Renal cortex interstitium (tissue), 11 donors: ENCODE data around the gene PIP5K1B. TPM values are rescaled to one million over a fixed set of nuclear protein-coding genes. Genes with fewer than 3 reads are reported as not detected.
"Not testable (repeated sequence)": the region's sequence is repeated elsewhere in the genome, so short reads cannot be mapped to it uniquely, and the experiment has no call there.

ENCODE experiments used
- DNase-seq, 11 donors: peaks; one replicate each; pipeline ENCODE4 v3.0.0-alpha.2; 2013; ENCODE audit warnings: low read depth in 9 of 11, low spot score in 4 of 11; ENCODE audit errors: extremely low read depth in 1 of 11
- polyA plus RNA-seq, 3 donors: library from polyadenylated mRNA; unstranded; fragments of 120-200 nt; gene quantifications; one replicate each; pipeline ENCODE4 v1.2.1, GENCODE V29; 2013; ENCODE audit not compliant: insufficient read length in 3 of 3

Gene PIP5K1B
- polyA plus RNA-seq, 3 donors = 6.3 to 8.4 (median 6.6) TPM

- DNase-seq = no peak
These were observed 278.7 kb downstream of the PIP5K1B start for GRCh38 chr9:68983522-68984424.

DNA sequence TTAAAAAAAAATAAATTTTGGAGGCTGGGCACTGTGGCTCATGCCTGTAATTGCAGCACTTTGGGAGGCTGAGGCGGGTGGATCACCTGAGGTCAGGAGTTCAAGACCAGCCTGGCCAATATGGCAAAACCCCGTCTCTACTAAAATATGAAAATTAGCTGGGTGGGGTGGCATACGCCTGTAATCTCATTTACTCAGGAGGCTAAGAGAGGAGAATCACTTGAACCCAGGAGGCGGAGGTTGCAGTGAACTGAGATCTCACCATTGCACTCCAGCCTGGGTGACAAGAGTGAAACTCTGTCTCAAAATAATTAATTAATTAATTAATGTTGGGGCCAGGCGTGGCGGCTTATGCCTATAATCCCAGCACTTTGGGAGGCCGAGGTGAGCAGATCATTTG is 281.9 kb downstream of the PIP5K1B start:
- not testable (repeated sequence) for DNase-seq

GRCh38 chr9:68991457-68991856 is 286.4 kb downstream of the PIP5K1B start:
- DNase-seq = no peak

DNA sequence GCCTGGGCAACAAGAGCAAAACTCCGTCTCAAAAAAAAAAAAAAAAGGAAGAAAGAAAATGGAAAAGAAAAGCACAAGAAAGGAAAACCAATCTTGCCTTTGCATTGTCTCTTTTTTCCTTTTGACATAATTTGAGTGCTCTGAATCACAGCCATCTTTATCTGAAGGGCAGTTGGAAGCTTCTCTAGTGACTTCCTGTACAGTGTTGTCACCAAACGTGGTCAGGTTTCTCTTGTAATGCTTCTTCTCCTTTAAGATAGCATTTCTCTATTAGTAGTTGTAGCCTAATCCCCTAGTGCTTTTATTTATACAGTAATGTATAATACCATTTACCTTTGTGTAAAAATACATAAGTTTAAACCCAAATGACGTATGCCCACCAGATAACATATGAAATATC is 290.7 kb downstream of the PIP5K1B start:
- DNase-seq = no peak

GRCh38 chr9:68996462-68996861 is 291.4 kb downstream of the PIP5K1B start:
- no peak for DNase-seq

- peak in 2 of 11 donors; percentile 34 to 37 for DNase-seq
These were observed 292.6 kb downstream of the PIP5K1B start for GRCh38 chr9:68997666-68998065.

- DNase-seq = no peak
These were observed 293.3 kb downstream of the PIP5K1B start for GRCh38 chr9:68998385-68998784.

DNA sequence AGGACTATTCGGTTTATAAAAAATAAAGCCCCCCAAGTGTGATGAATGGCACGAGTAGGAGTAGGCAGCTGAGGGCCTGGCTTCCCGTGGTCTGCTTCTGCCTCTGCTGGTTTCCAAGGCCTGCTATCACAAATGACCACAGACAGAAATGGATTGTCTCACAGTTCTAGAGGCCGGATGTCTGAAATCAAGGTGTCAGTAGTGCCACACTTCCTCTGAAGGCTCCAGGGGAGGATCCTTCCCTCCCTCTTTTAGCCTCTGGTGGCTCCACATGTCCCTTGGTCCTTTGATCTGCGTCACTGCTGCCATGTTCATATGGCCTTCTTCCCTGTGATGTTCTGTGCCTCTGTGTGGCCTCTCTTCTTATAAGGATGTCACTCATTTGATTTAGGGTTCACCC is 293.8 kb downstream of the PIP5K1B start:
- DNase-seq = no peak

GRCh38 chr9:68999393-69000105 is 294.5 kb downstream of the PIP5K1B start:
- DNase-seq = peak in 9 of 11 donors; percentile 38 to 75 (median 63)

- no peak for DNase-seq
These were observed 296.9 kb downstream of the PIP5K1B start for GRCh38 chr9:69001921-69002320.

GRCh38 chr9:69003051-69003450 is 298.0 kb downstream of the PIP5K1B start:
- no peak for DNase-seq

GRCh38 chr9:69004836-69005235 is 299.8 kb downstream of the PIP5K1B start:
- no peak for DNase-seq

DNA sequence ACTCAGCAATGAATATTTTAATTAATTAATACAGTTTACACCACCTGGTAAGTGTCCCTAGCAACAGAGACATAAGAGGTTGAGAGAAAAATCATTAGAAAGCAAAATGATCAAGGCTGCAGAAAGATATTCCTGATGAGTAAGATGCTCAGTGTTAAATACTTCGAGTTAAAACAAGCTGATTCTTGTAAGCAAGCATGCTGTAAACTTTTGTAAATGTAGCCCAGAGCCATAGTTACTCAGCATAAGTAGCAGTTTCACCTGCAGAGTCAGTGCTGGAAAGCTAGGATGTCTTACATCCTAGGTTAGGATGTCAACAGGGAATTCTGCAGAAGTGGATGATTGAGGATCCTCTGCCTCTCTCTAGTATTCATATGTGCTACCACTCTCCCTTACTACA is 304.7 kb downstream of the PIP5K1B start:
- no peak for DNase-seq

DNA sequence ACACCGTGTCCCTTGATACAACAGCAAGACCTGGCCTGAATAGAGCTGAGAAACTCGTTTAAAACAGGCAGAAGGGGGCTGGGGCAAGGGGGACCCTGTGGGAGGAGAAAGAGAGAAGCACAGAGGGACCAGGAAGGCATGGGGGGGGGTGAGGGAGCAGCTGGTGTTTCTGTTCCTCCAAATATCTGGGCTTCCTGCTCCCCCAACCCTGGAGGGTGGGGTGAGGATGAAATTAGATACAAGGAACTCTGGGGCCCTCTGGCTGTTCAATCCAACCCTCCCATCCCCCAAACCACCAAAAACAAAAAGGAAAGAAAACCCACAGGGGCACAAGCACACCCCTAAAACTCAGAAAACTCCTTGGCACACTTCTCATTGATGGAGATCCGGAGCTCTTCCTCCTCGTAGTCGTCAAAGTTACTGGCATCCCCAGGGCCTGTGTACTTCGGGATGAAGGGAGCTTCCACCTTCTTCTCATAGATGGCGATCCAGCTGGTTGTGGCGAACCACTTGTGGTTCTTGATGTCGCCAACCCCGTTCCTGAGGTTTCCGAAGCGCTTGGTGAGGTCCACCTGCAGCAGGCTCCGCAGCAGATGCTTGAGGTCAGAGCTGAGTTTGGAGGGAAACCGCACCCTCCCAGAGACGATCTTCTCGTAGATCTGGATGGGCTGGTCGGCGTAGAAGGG is 307.8 kb downstream of the PIP5K1B start:
- DNase-seq = no peak

DNA sequence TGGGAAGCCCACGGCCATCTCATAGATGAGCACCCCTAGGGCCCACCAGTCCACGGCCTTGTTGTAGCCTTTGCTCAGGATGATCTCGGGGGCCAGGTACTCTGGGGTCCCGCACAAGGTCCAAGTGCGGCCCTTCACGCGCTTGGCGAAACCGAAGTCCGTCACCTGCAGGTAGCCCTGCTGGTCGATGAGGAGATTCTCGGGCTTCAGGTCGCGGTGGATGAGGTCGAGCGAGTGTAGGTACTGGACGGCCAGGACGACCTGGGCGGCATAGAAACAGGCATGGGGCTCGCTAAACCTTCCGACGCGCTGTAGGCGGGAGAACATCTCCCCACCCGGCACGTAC is 308.3 kb downstream of the PIP5K1B start:
- no peak for DNase-seq

GRCh38 chr9:69014013-69014412 is 309.0 kb downstream of the PIP5K1B start, which contains the start of gene PRKACG:
PRKACG (minus strand) TSS chr9:69014113; CDS start chr9:69014092, 21 bp downstream.
- no peak for DNase-seq

DNA sequence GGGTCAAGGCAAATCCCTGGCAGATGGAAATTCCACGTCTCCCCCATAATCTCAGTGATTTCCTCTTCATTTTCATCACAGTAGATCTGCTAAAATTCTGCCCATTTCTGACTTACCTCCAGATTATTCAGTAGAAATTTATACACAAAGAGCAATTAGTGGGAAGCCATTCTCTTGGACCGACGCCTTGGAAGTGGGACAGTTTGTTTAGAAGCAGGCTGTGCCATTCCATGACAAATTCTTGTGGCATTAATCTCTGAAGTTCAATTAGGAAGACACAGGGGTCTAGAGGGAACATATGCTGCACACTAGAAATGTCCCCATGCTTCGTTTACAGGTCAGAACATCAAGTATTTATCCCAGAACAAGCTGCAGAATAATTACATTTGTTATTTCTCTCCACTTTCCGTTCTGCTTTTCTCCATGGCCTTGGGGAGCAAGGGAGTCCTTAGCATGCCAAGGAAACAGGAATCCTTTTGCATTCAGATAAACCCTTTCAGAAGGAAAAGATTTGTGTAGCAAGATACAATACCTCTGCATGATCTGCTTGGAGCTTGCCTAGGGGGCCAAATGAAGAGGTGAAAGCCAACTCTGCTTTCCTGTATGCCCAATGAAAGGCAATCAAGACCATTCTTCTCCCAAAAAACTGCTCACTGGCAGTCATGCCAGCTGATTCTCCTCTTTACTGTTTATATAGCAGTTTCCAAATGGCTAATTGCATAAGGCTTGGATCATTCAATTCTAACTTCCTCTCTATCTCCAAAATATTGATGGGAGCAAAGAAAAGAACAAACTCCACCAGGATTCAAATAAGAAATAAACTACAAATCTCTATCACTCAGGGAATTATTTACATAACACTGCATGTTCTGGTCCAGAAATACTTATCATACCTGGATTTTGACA is 311.4 kb downstream of the PIP5K1B start:
- DNase-seq = no peak

GRCh38 chr9:69018737-69019136 is 313.7 kb downstream of the PIP5K1B start:
- DNase-seq = no peak

GRCh38 chr9:69019808-69020207 is 314.8 kb downstream of the PIP5K1B start:
- DNase-seq = no peak
